Endothelial cell of umbilical vein (primary cell): Measurements from ENCODE around the gene NUP214. TPM values are rescaled to one million over a fixed set of nuclear protein-coding genes. Genes with fewer than 3 reads are reported as not detected.

Experiments used
- BruUV-seq: library from RNA; stranded (reverse); fragments of 400-500 nt; replicated peaks from 2 replicates; lab custom pipeline; 2021; lab: Mats Ljungman, UMichigan
- CTCF ChIA-PET: fragments of 300-600, 350-600 bp; sonication (Branson Sonifier 250); formaldehyde crosslinking; loops from one replicate; lab custom pipeline; 2021; ENCODE audit warnings: antibody characterized with exemption, inconsistent platforms; lab: Charles Lee
- POLR2A ChIA-PET: fragments of 300-600, 350-600 bp; sonication (Branson Sonifier 250); formaldehyde crosslinking; loops from one replicate; lab custom pipeline; 2021; ENCODE audit warnings: antibody characterized with exemption, inconsistent platforms; lab: Charles Lee
- DNase-seq: peaks from one replicate; pipeline ENCODE4 v3.0.0-alpha.2; 2011; ENCODE audit warnings: low read depth, low spot score
- FAIRE-seq: peaks from 2 replicates; lab custom pipeline; 2011; peaks lifted over from hg19 to GRCh38; lab: Jason Lieb, UNC
- H2AFZ ChIP-seq: 2 replicates; pipeline ENCODE4 v1.6.0; 2012; ENCODE audit warnings: low read depth, low read length, control low read depth, inconsistent platforms
- H3K27ac ChIP-seq: 2 replicates; pipeline ENCODE4 v1.5.1; 2011; ENCODE audit warnings: low read depth, mild to moderate bottlenecking, control low read depth, low read length, moderate library complexity; ENCODE audit not compliant: insufficient read depth
- H3K27me3 ChIP-seq, 2 experiments: 2 replicates each; pipeline versions ENCODE4 v1.6.0 to v1.6.1; 2011; ENCODE audit warnings: low read length in 2 of 2, mixed read lengths in 1 of 2; ENCODE audit not compliant: control insufficient read depth in 2 of 2, insufficient read depth in 2 of 2
- H3K36me3 ChIP-seq, 2 experiments: 2 replicates in 1 of 2; 3 replicates in 1 of 2; pipeline ENCODE4 v1.5.1; 2011; ENCODE audit warnings: low read length in 2 of 2, mild to moderate bottlenecking in 1 of 2, moderate library complexity in 1 of 2; ENCODE audit not compliant: control insufficient read depth in 2 of 2, insufficient read depth in 2 of 2; ENCODE audit errors: extremely low read depth in 1 of 2
- H3K4me1 ChIP-seq: 3 replicates; pipeline ENCODE4 v1.5.1; 2011; ENCODE audit warnings: mild to moderate bottlenecking, low read length; ENCODE audit not compliant: control insufficient read depth, insufficient read depth; ENCODE audit errors: extremely low read depth
- H3K4me2 ChIP-seq: 2 replicates; pipeline ENCODE4 v1.6.1; 2011; ENCODE audit warnings: low read length, control low read depth, mixed read lengths; ENCODE audit not compliant: insufficient read depth
- H3K4me3 ChIP-seq, 3 experiments: fragments of 200-600 bp in 1 of 3; sonication (generic), shearing (Covaris generic) in 1 of 3; replicated peaks in 1 of 3; 2 replicates each; pipeline ENCODE4 v1.5.1; 2011 to 2016; ENCODE audit warnings: control low read depth in 3 of 3, low read length in 3 of 3, mild to moderate bottlenecking in 2 of 3, inconsistent platforms in 1 of 3, low read depth in 1 of 3, moderate library complexity in 1 of 3; ENCODE audit not compliant: insufficient read depth in 1 of 3
- H3K79me2 ChIP-seq: 2 replicates; pipeline ENCODE4 v1.6.0; 2012; ENCODE audit warnings: low read length, inconsistent platforms; ENCODE audit not compliant: control insufficient read depth, insufficient read depth
- H3K9ac ChIP-seq: replicated peaks from 2 replicates; pipeline ENCODE3; 2011; ENCODE audit warnings: low read length, control low read depth; ENCODE audit not compliant: insufficient read depth; ENCODE audit errors: extremely low read depth
- H3K9me1 ChIP-seq: replicated peaks from 3 replicates; pipeline ENCODE4 v1.6.0; 2011; ENCODE audit warnings: mild to moderate bottlenecking, low read length; ENCODE audit not compliant: control insufficient read depth, insufficient read depth; ENCODE audit errors: extremely low read depth
- H3K9me3 ChIP-seq: replicated peaks from 2 replicates; pipeline ENCODE4 v1.5.1; 2012; ENCODE audit warnings: low read length, inconsistent platforms; ENCODE audit not compliant: control insufficient read depth, insufficient read depth
- H4K20me1 ChIP-seq: replicated peaks from 2 replicates; pipeline ENCODE3; 2011; ENCODE audit warnings: mild to moderate bottlenecking, low read length; ENCODE audit not compliant: control insufficient read depth, insufficient read depth; ENCODE audit errors: extremely low read depth
- CTCF ChIP-seq, 2 donors: IDR thresholded peaks; 1 replicate in 1 of 2; 2 replicates in 1 of 2; pipeline ENCODE4 v1.5.1; 2011; ENCODE audit warnings: low read length in 2 of 2, mild to moderate bottlenecking in 2 of 2, moderate library complexity in 2 of 2, control low read depth in 1 of 2, inconsistent platforms in 1 of 2, low read depth in 1 of 2; ENCODE audit not compliant: insufficient read depth in 1 of 2; ENCODE audit errors: extremely low read depth in 1 of 2
- EZH2 ChIP-seq: IDR thresholded peaks from 2 replicates; pipeline ENCODE4 v1.6.1; 2012; ENCODE audit warnings: borderline replicate concordance, low read depth, mild to moderate bottlenecking, moderate library complexity, low read length, inconsistent platforms; ENCODE audit not compliant: severe bottlenecking
- FOS ChIP-seq: IDR thresholded peaks from 2 replicates; pipeline ENCODE4 v1.6.1; 2011; ENCODE audit warnings: mild to moderate bottlenecking, low read length, moderate library complexity, borderline replicate concordance; ENCODE audit not compliant: insufficient read depth
- GATA2 ChIP-seq: IDR thresholded peaks from 2 replicates; pipeline ENCODE4 v1.7.0; 2011; ENCODE audit warnings: low read depth, mild to moderate bottlenecking, moderate library complexity, mixed read lengths, low read length; ENCODE audit not compliant: insufficient read length, insufficient read depth
- JUN ChIP-seq: IDR thresholded peaks from 2 replicates; pipeline ENCODE4 v1.6.1; 2011; ENCODE audit warnings: borderline replicate concordance, low read depth; ENCODE audit not compliant: insufficient read length, insufficient read depth
- MAX ChIP-seq: IDR thresholded peaks from 2 replicates; pipeline ENCODE4 v1.6.1; 2011; ENCODE audit not compliant: insufficient read depth, insufficient read length
- MYC ChIP-seq: IDR thresholded peaks from one replicate; pipeline ENCODE4 v1.6.1; 2011; ENCODE audit warnings: mild to moderate bottlenecking, low read depth, low read length
- POLR2A ChIP-seq: IDR thresholded peaks from 2 replicates; pipeline ENCODE4 v1.6.1; 2012; ENCODE audit warnings: low read depth, mild to moderate bottlenecking, control low read depth, low read length
- POLR2AphosphoS5 ChIP-seq: IDR thresholded peaks from 2 replicates; pipeline ENCODE4 v1.6.1; 2012; ENCODE audit warnings: low read depth, mild to moderate bottlenecking, control low read depth, low read length, moderate library complexity; ENCODE audit not compliant: insufficient read depth
- dilution Hi-C: fragments of 300-500 bp; cut with MboI; formaldehyde crosslinking; loops from one replicate; pipeline ENCODE4 v1.15.0; 2019; ENCODE audit warnings: low sequenced_read_pairs; ENCODE audit not compliant: extremely low pct_ligation_motif_present
- intact Hi-C: fragments of 100-400 bp; cut with micrococcal nuclease; formaldehyde crosslinking; loops from one replicate; pipeline ENCODE4 v1.10.0; 2022
- polyA plus RNA-seq, 4 experiments: library from polyadenylated mRNA; depleted of rRNA in 3 of 4; stranded (reverse) in 3 of 4; unstranded in 1 of 4; fragments of >200 nt; gene quantifications; 2 replicates each; pipeline versions ENCODE4 v1.2.1 to v1.2.3, GENCODE V29; 2011 to 2012; ENCODE audit warnings: missing spikeins in 1 of 4
- total RNA-seq: library from RNA; stranded (reverse); gene quantifications from 2 replicates; pipeline ENCODE4 v1.2.3, GENCODE V29; 2021

The NUP214 gene
- total and polyA plus RNA-seq, 2 donors (not counting 3 experiments of a cell fraction or from before 2014, with no cell fraction given): 28.7 to 65.9 TPM

GRCh38 chr9:131187957-131188356, 62.6 kb downstream of the NUP214 start:
- H2AFZ ChIP-seq: no peak overlapping the region
- no peaks in the 10 kb centered on the region for H3K79me2 ChIP-seq
- H4K20me1 ChIP-seq: no peaks in the 10 kb centered on the region
- no peak overlapping the region for H3K27ac ChIP-seq
- intact Hi-C loops: no loop called here
- DNase-seq: no peak
- no peak overlapping the region for H3K4me3 ChIP-seq
- dilution Hi-C loops: no loop called here
- CTCF ChIA-PET: interaction anchor here (0.8 kb wide), 1 partner anchor 11 kb away, joined by 4 read pairs; no protein-coding TSS in a partner anchor
- H3K4me1 ChIP-seq: no peaks in the 10 kb centered on the region
- BruUV-seq: no TSS peak
- H3K4me2 ChIP-seq: no peak overlapping the region
- H3K9ac ChIP-seq: no peak overlapping the region
- no peak for FAIRE-seq
- no peaks in the 10 kb centered on the region for H3K27me3 ChIP-seq
- peaks cover 4 to 20% of the 10 kb centered on the region in 2 experiments for H3K36me3 ChIP-seq
- no peaks in the 10 kb centered on the region for H3K9me3 ChIP-seq
- POLR2A ChIA-PET: no interaction called here
- H3K9me1 ChIP-seq: no peaks in the 10 kb centered on the region
- TF ChIP-seq POLR2AphosphoS5 (no peak), MAX (no peak), POLR2A (no peak), CTCF (IDR thresholded peaks at IDR 0.05; ENCODE audit: extremely low read depth in 1 of 2, insufficient read depth in 1 of 2, low read depth in 1 of 2, low read length in 2 of 2) (no peak), MYC (no peak), GATA2 (no peak), JUN (no peak), EZH2 (no peak), FOS (no peak)
